MM.1S (cell line): ENCODE results near the gene CNTN1.

Source experiments
- DNase-seq: peaks from one replicate; pipeline ENCODE4 v3.0.0-alpha.2; 2015
- H2AFZ ChIP-seq: fragments of 300-600 bp; sonication (generic); 2 replicates; pipeline ENCODE4 v1.6.0; 2016; ENCODE audit warnings: antibody characterized with exemption, low read length
- H3F3A ChIP-seq: fragments of 300-600 bp; sonication (generic); 2 replicates; pipeline ENCODE4 v1.6.1; 2016; ENCODE audit warnings: mild to moderate bottlenecking, antibody characterized with exemption, low read length, moderate library complexity, mixed read lengths; ENCODE audit not compliant: insufficient read depth
- H3K27ac ChIP-seq: fragments of 300-600 bp; sonication (generic); 2 replicates; pipeline ENCODE4 v1.5.1; 2016; ENCODE audit warnings: mild to moderate bottlenecking, low read length
- H3K27me3 ChIP-seq: fragments of 300-600 bp; sonication (generic); replicated peaks from 2 replicates; pipeline ENCODE4 v1.6.0; 2016; ENCODE audit warnings: low read length; ENCODE audit not compliant: insufficient read depth
- H3K36me3 ChIP-seq: fragments of 300-600 bp; sonication (generic); replicated peaks from 2 replicates; pipeline ENCODE4 v1.6.1; 2016; ENCODE audit warnings: mild to moderate bottlenecking, low read length, mixed read lengths; ENCODE audit not compliant: insufficient read depth
- H3K4me1 ChIP-seq: fragments of 300-600 bp; sonication (generic); 2 replicates; pipeline ENCODE4 v1.6.1; 2016; ENCODE audit warnings: low read length, mixed read lengths
- H3K4me2 ChIP-seq: fragments of 300-600 bp; sonication (generic); 2 replicates; pipeline ENCODE4 v1.6.0; 2016; ENCODE audit warnings: low read depth, low read length
- H3K4me3 ChIP-seq: fragments of 300-600 bp; sonication (generic); 2 replicates; pipeline ENCODE4 v1.5.1; 2016; ENCODE audit warnings: low read length, mixed read lengths
- H3K79me2 ChIP-seq: fragments of 300-600 bp; sonication (generic); 2 replicates; pipeline ENCODE4 v1.6.1; 2016; ENCODE audit warnings: mixed run types, low read length, mixed read lengths
- H3K9ac ChIP-seq: fragments of 300-600 bp; sonication (generic); 2 replicates; pipeline ENCODE4 v1.6.1; 2016; ENCODE audit warnings: low read length, mixed read lengths
- H3K9me2 ChIP-seq: fragments of 300-600 bp; sonication (generic); replicated peaks from 2 replicates; pipeline ENCODE4 v1.6.1; 2016; ENCODE audit warnings: mild to moderate bottlenecking, low read length, mixed read lengths; ENCODE audit not compliant: insufficient read depth
- H3K9me3 ChIP-seq: fragments of 300-600 bp; sonication (generic); replicated peaks from 2 replicates; pipeline ENCODE4 v1.6.1; 2016; ENCODE audit warnings: mild to moderate bottlenecking, low read length, mixed read lengths; ENCODE audit not compliant: insufficient read depth
- H4K20me1 ChIP-seq: fragments of 300-600 bp; sonication (generic); 2 replicates; pipeline ENCODE4 v1.6.1; 2016; ENCODE audit warnings: mild to moderate bottlenecking, low read length, moderate library complexity, mixed read lengths; ENCODE audit not compliant: insufficient read depth
- CTCF ChIP-seq: fragments of 300-600 bp; sonication (generic); IDR thresholded peaks from 2 replicates; pipeline ENCODE4 v1.5.1; 2016; ENCODE audit warnings: antibody characterized with exemption, low read length, mixed read lengths
- EZH2 ChIP-seq: fragments of 300-600 bp; sonication (generic); optimal IDR thresholded peaks from 2 replicates; pipeline ENCODE3; 2017; ENCODE audit warnings: low read depth, mild to moderate bottlenecking, antibody characterized with exemption, low read length, mixed read lengths
- EZH2phosphoT487 ChIP-seq: fragments of 300-600 bp; sonication (generic); IDR thresholded peaks from 2 replicates; pipeline ENCODE4 v1.6.1; 2018; ENCODE audit warnings: antibody characterized with exemption, low read length

Gene CNTN1

GRCh38 chr12:40829738-40830144 lies 137.5 kb downstream of the CNTN1 start:
- Histone ChIP-seq H3K27me3 (no peaks in the 10 kb centered on the region), H3K27ac (no peak overlapping the region), H3F3A (no peaks in the 10 kb centered on the region), H3K9ac (no peak overlapping the region), H4K20me1 (no peaks in the 10 kb centered on the region), H3K4me2 (no peak overlapping the region), H3K4me3 (no peak overlapping the region), H3K36me3 (no peaks in the 10 kb centered on the region), H3K79me2 (no peaks in the 10 kb centered on the region), H3K4me1 (no peaks in the 10 kb centered on the region), H2AFZ (no peak overlapping the region), H3K9me3 (no peaks in the 10 kb centered on the region), H3K9me2 (no peaks in the 10 kb centered on the region)
- DNase-seq = no peak
- TF ChIP-seq EZH2 (no peak), EZH2phosphoT487 (no peak), CTCF (no peak)

GRCh38 chr12:40831916-40832315 lies 139.7 kb downstream of the CNTN1 start:
- no peaks in the 10 kb centered on the region for H4K20me1 ChIP-seq
- no peak overlapping the region for H2AFZ ChIP-seq
- no peak overlapping the region for H3K9ac ChIP-seq
- H3K4me3 ChIP-seq = no peak overlapping the region
- no peaks in the 10 kb centered on the region for H3K36me3 ChIP-seq
- H3F3A ChIP-seq = no peaks in the 10 kb centered on the region
- no peaks in the 10 kb centered on the region for H3K4me1 ChIP-seq
- no peaks in the 10 kb centered on the region for H3K27me3 ChIP-seq
- no peaks in the 10 kb centered on the region for H3K9me2 ChIP-seq
- no peaks in the 10 kb centered on the region for H3K79me2 ChIP-seq
- DNase-seq = no peak
- no peak overlapping the region for H3K4me2 ChIP-seq
- H3K9me3 ChIP-seq = no peaks in the 10 kb centered on the region
- H3K27ac ChIP-seq = no peak overlapping the region
- TF ChIP-seq EZH2phosphoT487 (no peak), CTCF (no peak), EZH2 (no peak)

GRCh38 chr12:40832668-40833067 lies 140.4 kb downstream of the CNTN1 start:
- H3K9me3 ChIP-seq = no peaks in the 10 kb centered on the region
- TF ChIP-seq CTCF = no peak
- TF ChIP-seq EZH2phosphoT487 = no peak
- TF ChIP-seq EZH2 = no peak
- H3K27ac ChIP-seq = no peak overlapping the region
- H3K79me2 ChIP-seq = no peaks in the 10 kb centered on the region
- H3K4me2 ChIP-seq = no peak overlapping the region
- no peak overlapping the region for H3K4me3 ChIP-seq
- H4K20me1 ChIP-seq = no peaks in the 10 kb centered on the region
- no peak overlapping the region for H2AFZ ChIP-seq
- no peaks in the 10 kb centered on the region for H3F3A ChIP-seq
- no peak overlapping the region for H3K9ac ChIP-seq
- no peak for DNase-seq
- no peaks in the 10 kb centered on the region for H3K27me3 ChIP-seq
- no peaks in the 10 kb centered on the region for H3K9me2 ChIP-seq
- H3K4me1 ChIP-seq = no peaks in the 10 kb centered on the region
- no peaks in the 10 kb centered on the region for H3K36me3 ChIP-seq
